GM19455 (cell line): ENCODE results near the gene SHROOM4.

Experiments
- ATAC-seq: cut with Tn5 transposase; IDR thresholded peaks from one replicate; pipeline ENCODE4 v1.9.1; 2021; ENCODE audit not compliant: unreplicated experiment

The SHROOM4 gene

GRCh38 chrX:50813843-50814661 is at the start of gene SHROOM4:
Gene SHROOM4, minus strand, starts transcription at chrX:50814194. Its CDS starts 176 bp downstream, at chrX:50814018.
- ATAC-seq, result no peak

GRCh38 chrX:50863471-50863870 is 49.5 kb upstream of the SHROOM4 start:
- ATAC-seq, result no peak

- ATAC-seq, result no peak
Observed at GRCh38 chrX:50860518-50860917, 46.5 kb upstream of the SHROOM4 start.

- no peak for ATAC-seq
Observed at GRCh38 chrX:50858548-50858947, 44.6 kb upstream of the SHROOM4 start.

- ATAC-seq, result no peak
Observed at GRCh38 chrX:50853399-50853798, 39.4 kb upstream of the SHROOM4 start.

GRCh38 chrX:50852524-50852923 is 38.5 kb upstream of the SHROOM4 start:
- ATAC-seq, result no peak

- ATAC-seq, result no peak
Observed at GRCh38 chrX:50842221-50842620, 28.2 kb upstream of the SHROOM4 start.

GRCh38 chrX:50839730-50840129 is 25.7 kb upstream of the SHROOM4 start:
- no peak for ATAC-seq

- no peak for ATAC-seq
Observed at GRCh38 chrX:50838820-50839600, 25.0 kb upstream of the SHROOM4 start.

GRCh38 chrX:50827996-50828395 is 14.0 kb upstream of the SHROOM4 start:
- no peak for ATAC-seq

GRCh38 chrX:50825825-50826224 is 11.8 kb upstream of the SHROOM4 start:
- no peak for ATAC-seq

- ATAC-seq, result no peak
Observed at GRCh38 chrX:50818986-50819385, 5.0 kb upstream of the SHROOM4 start.

GRCh38 chrX:50815120-50815519 is 1.1 kb upstream of the SHROOM4 start:
- ATAC-seq, result no peak

GRCh38 chrX:50814701-50815100 is 707 bp upstream of the SHROOM4 start:
- no peak for ATAC-seq

- ATAC-seq, result no peak
Observed at GRCh38 chrX:50812995-50813842, 775 bp downstream of the SHROOM4 start.

- ATAC-seq, result no peak
Observed at GRCh38 chrX:50805276-50805675, 8.7 kb downstream of the SHROOM4 start.

- no peak for ATAC-seq
Observed at GRCh38 chrX:50801135-50801534, 12.9 kb downstream of the SHROOM4 start.

GRCh38 chrX:50799531-50799961 is 14.4 kb downstream of the SHROOM4 start:
- ATAC-seq, result no peak

- ATAC-seq, result no peak
Observed at GRCh38 chrX:50798783-50799182, 15.2 kb downstream of the SHROOM4 start.

- ATAC-seq, result no peak
Observed at GRCh38 chrX:50787099-50787498, 26.9 kb downstream of the SHROOM4 start.

GRCh38 chrX:50780144-50780543 is 33.9 kb downstream of the SHROOM4 start:
- no peak for ATAC-seq
